GM23338 (cell line): Measurements from ENCODE around the gene AOAH. TPM values are rescaled to one million over a fixed set of nuclear protein-coding genes. Genes with fewer than 3 reads are reported as not detected.

Experiments used
- ATAC-seq: fragments of 200-7000 bp; cut with Tn5 transposase; 3 replicates; pipeline ENCODE4 v1.9.1; 2020
- DNase-seq: peaks from one replicate; pipeline ENCODE4 v3.0.0-alpha.2; 2015; ENCODE audit warnings: low spot score
- H2AFZ ChIP-seq: fragments of 200-600 bp; sonication (generic); 2 replicates; pipeline ENCODE4 v1.8.0; 2016; ENCODE audit warnings: antibody characterized with exemption, mild to moderate bottlenecking, moderate library complexity
- H3F3A ChIP-seq: fragments of 200-600 bp; sonication (generic); replicated peaks from 2 replicates; pipeline ENCODE4 v1.8.0; 2017; ENCODE audit warnings: antibody characterized with exemption, mixed run types, low read depth
- H3K27ac ChIP-seq: fragments of 200-600 bp; sonication (generic); 2 replicates; pipeline ENCODE4 v1.6.1; 2016; ENCODE audit warnings: low read depth
- H3K27me3 ChIP-seq: fragments of 200-600 bp; sonication (generic); 2 replicates; pipeline ENCODE4 v1.8.0; 2016; ENCODE audit warnings: mild to moderate bottlenecking, mixed run types, moderate library complexity; ENCODE audit not compliant: insufficient read depth
- H3K36me3 ChIP-seq: fragments of 200-600 bp; sonication (generic); 2 replicates; pipeline ENCODE4 v1.8.0; 2016; ENCODE audit warnings: mild to moderate bottlenecking; ENCODE audit not compliant: insufficient read depth
- H3K4me1 ChIP-seq: fragments of 200-600 bp; sonication (generic); 2 replicates; pipeline ENCODE4 v1.8.0; 2016; ENCODE audit warnings: mild to moderate bottlenecking, moderate library complexity; ENCODE audit not compliant: insufficient read depth
- H3K4me2 ChIP-seq: fragments of 200-600 bp; sonication (generic); 2 replicates; pipeline ENCODE4 v1.7.1; 2017; ENCODE audit warnings: mixed run types
- H3K4me3 ChIP-seq: fragments of 200-600 bp; sonication (generic); 2 replicates; pipeline ENCODE4 v1.6.1; 2016; ENCODE audit warnings: mixed run types
- H3K79me2 ChIP-seq: fragments of 200-600 bp; sonication (generic); replicated peaks from 2 replicates; pipeline ENCODE4 v1.8.0; 2017; ENCODE audit warnings: mild to moderate bottlenecking; ENCODE audit not compliant: insufficient read depth
- H3K9me2 ChIP-seq: fragments of 200-600 bp; sonication (generic); 2 replicates; pipeline ENCODE4 v1.8.0; 2017; ENCODE audit not compliant: insufficient read depth
- H4K20me1 ChIP-seq: fragments of 200-600 bp; sonication (generic); replicated peaks from 2 replicates; pipeline ENCODE4 v1.8.0; 2017; ENCODE audit warnings: mild to moderate bottlenecking; ENCODE audit not compliant: insufficient read depth
- H3K27ac Mint-ChIP-seq: 2 replicates; pipeline ENCODE4 v1.8.0; 2020; ENCODE audit warnings: inconsistent platforms, mild to moderate bottlenecking, moderate library complexity, mixed read lengths
- H3K27me3 Mint-ChIP-seq: 3 replicates; pipeline ENCODE4 v1.8.0; 2022; ENCODE audit warnings: low read depth, mild to moderate bottlenecking, moderate library complexity, mixed read lengths, inconsistent platforms; ENCODE audit not compliant: insufficient read depth, poor library complexity
- H3K36me3 Mint-ChIP-seq: 3 replicates; pipeline ENCODE4 v1.8.0; 2021; ENCODE audit warnings: low read depth, mild to moderate bottlenecking, inconsistent platforms, moderate library complexity, mixed read lengths
- H3K4me1 Mint-ChIP-seq: 3 replicates; pipeline ENCODE4 v1.8.0; 2020; ENCODE audit warnings: mild to moderate bottlenecking, inconsistent platforms, mixed read lengths
- H3K4me3 Mint-ChIP-seq: 3 replicates; pipeline ENCODE4 v1.8.0; 2021; ENCODE audit warnings: moderate library complexity, mild to moderate bottlenecking, inconsistent platforms, mixed read lengths
- H3K9me3 Mint-ChIP-seq: 3 replicates; pipeline ENCODE4 v1.8.0; 2020; ENCODE audit warnings: moderate library complexity, mild to moderate bottlenecking, inconsistent platforms, mixed read lengths
- CREB1 ChIP-seq: fragments of 250-450 bp; sonication (Bioruptor Pico); IDR thresholded peaks from 2 replicates; pipeline ENCODE4 v1.5.0; 2020; ENCODE audit warnings: low read depth, mild to moderate bottlenecking, moderate library complexity
- EZH2 ChIP-seq: fragments of 200-600 bp; sonication (generic); IDR thresholded peaks from one replicate; pipeline ENCODE4 v1.8.0; 2017; ENCODE audit warnings: antibody characterized with exemption, mild to moderate bottlenecking, low read depth; ENCODE audit not compliant: unreplicated experiment
- EZH2phosphoT487 ChIP-seq: fragments of 200-600 bp; sonication (generic); IDR thresholded peaks from one replicate; pipeline ENCODE4 v1.8.1; 2018; ENCODE audit warnings: antibody characterized with exemption; ENCODE audit not compliant: unreplicated experiment
- NANOG ChIP-seq: IDR thresholded peaks from 2 replicates; pipeline ENCODE4 v1.6.1; 2016; ENCODE audit warnings: antibody characterized with exemption, borderline replicate concordance
- POLR2AphosphoS5 ChIP-seq: IDR thresholded peaks from 2 replicates; pipeline ENCODE4 v1.6.1; 2016; ENCODE audit warnings: antibody characterized with exemption, low read depth
- STAT1 ChIP-seq: IDR thresholded peaks from one replicate; pipeline ENCODE4 v1.6.1; 2016; ENCODE audit warnings: antibody characterized with exemption; ENCODE audit not compliant: unreplicated experiment
- ZNF114 ChIP-seq: fragments of 250-450 bp; sonication (Bioruptor Pico); IDR thresholded peaks from 2 replicates; pipeline ENCODE4 v1.5.0; 2020; ENCODE audit warnings: mild to moderate bottlenecking, moderate library complexity
- polyA plus RNA-seq: library from polyadenylated mRNA; unstranded; fragments of >200 nt; fragmentation: Nextera tagmentation; extraction: Ambion mirVana; gene quantifications from 2 replicates; pipeline ENCODE4 v1.2.1, GENCODE V29; 2016
- total RNA-seq: library from RNA; depleted of rRNA; stranded (reverse); fragments of >200 nt; shearing (Covaris generic); gene quantifications from 2 replicates; pipeline ENCODE4 v1.2.3, GENCODE V29; 2014
- TF ChIP-seq, protein P1 (sequence below): IDR thresholded peaks from one replicate; pipeline ENCODE4 v1.6.1; 2018; ENCODE audit warnings: antibody characterized with exemption; ENCODE audit not compliant: unreplicated experiment
- TF ChIP-seq, protein P2 (sequence below): IDR thresholded peaks from 2 replicates; pipeline ENCODE4 v1.6.1; 2016; ENCODE audit warnings: antibody characterized with exemption
- TF ChIP-seq, protein P3 (sequence below): fragments of 250-450 bp; sonication (Bioruptor Pico); IDR thresholded peaks from 2 replicates; pipeline ENCODE4 v1.5.0; 2020; ENCODE audit warnings: mild to moderate bottlenecking, moderate library complexity

The AOAH gene
- total and polyA plus RNA-seq, 2 experiments from 2014 or later: not detected

DNA sequence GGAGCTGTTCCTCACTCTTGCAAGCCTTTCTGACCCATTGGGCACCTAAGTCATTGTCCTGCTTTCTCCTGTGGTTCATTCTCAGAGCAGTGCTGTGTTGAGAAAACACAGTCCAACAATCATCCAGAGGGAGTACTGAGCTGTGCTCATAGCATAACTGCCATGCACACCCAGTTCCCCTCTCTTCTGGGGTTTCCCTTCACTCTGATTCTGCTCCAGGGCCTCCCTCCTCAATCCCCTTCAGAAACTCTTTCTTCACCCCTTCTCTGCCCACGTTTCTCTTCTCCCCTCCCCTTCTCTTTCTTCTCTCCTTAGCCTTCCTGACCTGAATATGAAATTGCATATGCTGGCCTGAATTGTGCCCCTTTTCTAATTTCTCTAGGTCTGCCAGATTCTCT, 155.8 kb downstream of the AOAH start:
- no peaks in the 10 kb centered on the region for H4K20me1 ChIP-seq
- no peaks in the 10 kb centered on the region for H3K27me3 ChIP-seq
- no peaks in the 10 kb centered on the region for H3F3A ChIP-seq
- no peaks in the 10 kb centered on the region for H3K36me3 ChIP-seq
- H3K4me1 ChIP-seq: peaks cover 21% of the 10 kb centered on the region
- Mint-ChIP-seq H3K4me3 (no peak overlapping the region), H3K36me3 (peaks cover 3% of the 10 kb centered on the region; the same call in 2 of the 3 replicates), H3K27me3 (peaks cover 2% of the 10 kb centered on the region), H3K4me1 (peaks cover 31% of the 10 kb centered on the region), H3K27ac (peak overlapping the region; percentile 64; the same call in 1 of the 2 replicates), H3K9me3 (peaks cover 17% of the 10 kb centered on the region)
- H3K27ac ChIP-seq: no peak overlapping the region
- no peaks in the 10 kb centered on the region for H3K79me2 ChIP-seq
- no peak for ATAC-seq
- no peak overlapping the region for H2AFZ ChIP-seq
- no peak overlapping the region for H3K4me3 ChIP-seq
- no peak overlapping the region for H3K4me2 ChIP-seq
- H3K9me2 ChIP-seq: peaks cover 6% of the 10 kb centered on the region; the same call in 1 of the 2 replicates
- DNase-seq: no peak
- no peak for TF ChIP-seq ZNF114 (CRISPR knock-in tag)
- TF ChIP-seq, protein P1, sequence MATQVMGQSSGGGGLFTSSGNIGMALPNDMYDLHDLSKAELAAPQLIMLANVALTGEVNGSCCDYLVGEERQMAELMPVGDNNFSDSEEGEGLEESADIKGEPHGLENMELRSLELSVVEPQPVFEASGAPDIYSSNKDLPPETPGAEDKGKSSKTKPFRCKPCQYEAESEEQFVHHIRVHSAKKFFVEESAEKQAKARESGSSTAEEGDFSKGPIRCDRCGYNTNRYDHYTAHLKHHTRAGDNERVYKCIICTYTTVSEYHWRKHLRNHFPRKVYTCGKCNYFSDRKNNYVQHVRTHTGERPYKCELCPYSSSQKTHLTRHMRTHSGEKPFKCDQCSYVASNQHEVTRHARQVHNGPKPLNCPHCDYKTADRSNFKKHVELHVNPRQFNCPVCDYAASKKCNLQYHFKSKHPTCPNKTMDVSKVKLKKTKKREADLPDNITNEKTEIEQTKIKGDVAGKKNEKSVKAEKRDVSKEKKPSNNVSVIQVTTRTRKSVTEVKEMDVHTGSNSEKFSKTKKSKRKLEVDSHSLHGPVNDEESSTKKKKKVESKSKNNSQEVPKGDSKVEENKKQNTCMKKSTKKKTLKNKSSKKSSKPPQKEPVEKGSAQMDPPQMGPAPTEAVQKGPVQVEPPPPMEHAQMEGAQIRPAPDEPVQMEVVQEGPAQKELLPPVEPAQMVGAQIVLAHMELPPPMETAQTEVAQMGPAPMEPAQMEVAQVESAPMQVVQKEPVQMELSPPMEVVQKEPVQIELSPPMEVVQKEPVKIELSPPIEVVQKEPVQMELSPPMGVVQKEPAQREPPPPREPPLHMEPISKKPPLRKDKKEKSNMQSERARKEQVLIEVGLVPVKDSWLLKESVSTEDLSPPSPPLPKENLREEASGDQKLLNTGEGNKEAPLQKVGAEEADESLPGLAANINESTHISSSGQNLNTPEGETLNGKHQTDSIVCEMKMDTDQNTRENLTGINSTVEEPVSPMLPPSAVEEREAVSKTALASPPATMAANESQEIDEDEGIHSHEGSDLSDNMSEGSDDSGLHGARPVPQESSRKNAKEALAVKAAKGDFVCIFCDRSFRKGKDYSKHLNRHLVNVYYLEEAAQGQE: no peak
- no peak for TF ChIP-seq EZH2phosphoT487
- TF ChIP-seq, protein P2, sequence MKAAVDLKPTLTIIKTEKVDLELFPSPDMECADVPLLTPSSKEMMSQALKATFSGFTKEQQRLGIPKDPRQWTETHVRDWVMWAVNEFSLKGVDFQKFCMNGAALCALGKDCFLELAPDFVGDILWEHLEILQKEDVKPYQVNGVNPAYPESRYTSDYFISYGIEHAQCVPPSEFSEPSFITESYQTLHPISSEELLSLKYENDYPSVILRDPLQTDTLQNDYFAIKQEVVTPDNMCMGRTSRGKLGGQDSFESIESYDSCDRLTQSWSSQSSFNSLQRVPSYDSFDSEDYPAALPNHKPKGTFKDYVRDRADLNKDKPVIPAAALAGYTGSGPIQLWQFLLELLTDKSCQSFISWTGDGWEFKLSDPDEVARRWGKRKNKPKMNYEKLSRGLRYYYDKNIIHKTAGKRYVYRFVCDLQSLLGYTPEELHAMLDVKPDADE: no peak
- no peak for TF ChIP-seq STAT1
- TF ChIP-seq NANOG: no peak
- TF ChIP-seq, protein P3, sequence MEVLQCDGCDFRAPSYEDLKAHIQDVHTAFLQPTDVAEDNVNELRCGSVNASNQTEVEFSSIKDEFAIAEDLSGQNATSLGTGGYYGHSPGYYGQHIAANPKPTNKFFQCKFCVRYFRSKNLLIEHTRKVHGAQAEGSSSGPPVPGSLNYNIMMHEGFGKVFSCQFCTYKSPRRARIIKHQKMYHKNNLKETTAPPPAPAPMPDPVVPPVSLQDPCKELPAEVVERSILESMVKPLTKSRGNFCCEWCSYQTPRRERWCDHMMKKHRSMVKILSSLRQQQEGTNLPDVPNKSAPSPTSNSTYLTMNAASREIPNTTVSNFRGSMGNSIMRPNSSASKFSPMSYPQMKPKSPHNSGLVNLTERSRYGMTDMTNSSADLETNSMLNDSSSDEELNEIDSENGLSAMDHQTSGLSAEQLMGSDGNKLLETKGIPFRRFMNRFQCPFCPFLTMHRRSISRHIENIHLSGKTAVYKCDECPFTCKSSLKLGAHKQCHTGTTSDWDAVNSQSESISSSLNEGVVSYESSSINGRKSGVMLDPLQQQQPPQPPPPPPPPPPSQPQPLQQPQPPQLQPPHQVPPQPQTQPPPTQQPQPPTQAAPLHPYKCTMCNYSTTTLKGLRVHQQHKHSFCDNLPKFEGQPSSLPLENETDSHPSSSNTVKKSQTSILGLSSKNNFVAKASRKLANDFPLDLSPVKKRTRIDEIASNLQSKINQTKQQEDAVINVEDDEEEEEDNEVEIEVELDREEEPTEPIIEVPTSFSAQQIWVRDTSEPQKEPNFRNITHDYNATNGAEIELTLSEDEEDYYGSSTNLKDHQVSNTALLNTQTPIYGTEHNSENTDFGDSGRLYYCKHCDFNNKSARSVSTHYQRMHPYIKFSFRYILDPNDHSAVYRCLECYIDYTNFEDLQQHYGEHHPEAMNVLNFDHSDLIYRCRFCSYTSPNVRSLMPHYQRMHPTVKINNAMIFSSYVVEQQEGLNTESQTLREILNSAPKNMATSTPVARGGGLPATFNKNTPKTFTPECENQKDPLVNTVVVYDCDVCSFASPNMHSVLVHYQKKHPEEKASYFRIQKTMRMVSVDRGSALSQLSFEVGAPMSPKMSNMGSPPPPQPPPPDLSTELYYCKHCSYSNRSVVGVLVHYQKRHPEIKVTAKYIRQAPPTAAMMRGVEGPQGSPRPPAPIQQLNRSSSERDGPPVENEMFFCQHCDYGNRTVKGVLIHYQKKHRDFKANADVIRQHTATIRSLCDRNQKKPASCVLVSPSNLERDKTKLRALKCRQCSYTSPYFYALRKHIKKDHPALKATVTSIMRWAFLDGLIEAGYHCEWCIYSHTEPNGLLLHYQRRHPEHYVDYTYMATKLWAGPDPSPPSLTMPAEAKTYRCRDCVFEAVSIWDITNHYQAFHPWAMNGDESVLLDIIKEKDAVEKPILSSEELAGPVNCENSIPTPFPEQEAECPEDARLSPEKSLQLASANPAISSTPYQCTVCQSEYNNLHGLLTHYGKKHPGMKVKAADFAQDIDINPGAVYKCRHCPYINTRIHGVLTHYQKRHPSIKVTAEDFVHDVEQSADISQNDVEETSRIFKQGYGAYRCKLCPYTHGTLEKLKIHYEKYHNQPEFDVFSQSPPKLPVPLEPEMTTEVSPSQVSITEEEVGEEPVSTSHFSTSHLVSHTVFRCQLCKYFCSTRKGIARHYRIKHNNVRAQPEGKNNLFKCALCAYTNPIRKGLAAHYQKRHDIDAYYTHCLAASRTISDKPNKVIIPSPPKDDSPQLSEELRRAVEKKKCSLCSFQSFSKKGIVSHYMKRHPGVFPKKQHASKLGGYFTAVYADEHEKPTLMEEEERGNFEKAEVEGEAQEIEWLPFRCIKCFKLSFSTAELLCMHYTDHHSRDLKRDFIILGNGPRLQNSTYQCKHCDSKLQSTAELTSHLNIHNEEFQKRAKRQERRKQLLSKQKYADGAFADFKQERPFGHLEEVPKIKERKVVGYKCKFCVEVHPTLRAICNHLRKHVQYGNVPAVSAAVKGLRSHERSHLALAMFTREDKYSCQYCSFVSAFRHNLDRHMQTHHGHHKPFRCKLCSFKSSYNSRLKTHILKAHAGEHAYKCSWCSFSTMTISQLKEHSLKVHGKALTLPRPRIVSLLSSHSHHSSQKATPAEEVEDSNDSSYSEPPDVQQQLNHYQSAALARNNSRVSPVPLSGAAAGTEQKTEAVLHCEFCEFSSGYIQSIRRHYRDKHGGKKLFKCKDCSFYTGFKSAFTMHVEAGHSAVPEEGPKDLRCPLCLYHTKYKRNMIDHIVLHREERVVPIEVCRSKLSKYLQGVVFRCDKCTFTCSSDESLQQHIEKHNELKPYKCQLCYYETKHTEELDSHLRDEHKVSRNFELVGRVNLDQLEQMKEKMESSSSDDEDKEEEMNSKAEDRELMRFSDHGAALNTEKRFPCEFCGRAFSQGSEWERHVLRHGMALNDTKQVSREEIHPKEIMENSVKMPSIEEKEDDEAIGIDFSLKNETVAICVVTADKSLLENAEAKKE (CRISPR knock-in tag): no peak
- TF ChIP-seq EZH2: no peak
- TF ChIP-seq POLR2AphosphoS5: no peak
- no peak for TF ChIP-seq CREB1 (CRISPR knock-in tag)
